SK-N-SH treated with all-trans-retinoic acid at 6 μM for 48 hours (cell line): ENCODE results near the gene LGALS7.
"Not testable (repeated sequence)": the region's sequence is repeated elsewhere in the genome, so short reads cannot be mapped to it uniquely, and the experiment has no call there.

ENCODE experiments used
- ATAC-seq: fragments of 200-7000 bp; cut with Tn5 transposase; 3 replicates; pipeline ENCODE4 v1.9.1; 2020; ENCODE audit warnings: mild to moderate bottlenecking, moderate library complexity
- ARNTL ChIP-seq: fragments of 450-650 bp; formaldehyde crosslinking; IDR thresholded peaks from 2 replicates; pipeline ENCODE4 v1.5.0; 2020; ENCODE audit warnings: low read depth, mild to moderate bottlenecking, moderate library complexity, borderline replicate concordance
- BACH2 ChIP-seq: fragments of 250-450 bp; sonication (Bioruptor Pico); IDR thresholded peaks from 2 replicates; pipeline ENCODE4 v1.9.0; 2021; ENCODE audit warnings: mild to moderate bottlenecking, borderline replicate concordance
- CREB5 ChIP-seq: fragments of 250-450 bp; sonication (Bioruptor Pico); IDR thresholded peaks from 2 replicates; pipeline ENCODE4 v1.5.1; 2020; ENCODE audit warnings: low read depth, mild to moderate bottlenecking, moderate library complexity
- CSDC2 ChIP-seq: fragments of 250-450 bp; sonication (Bioruptor Pico); IDR thresholded peaks from 2 replicates; pipeline ENCODE4 v1.5.0; 2020; ENCODE audit warnings: mild to moderate bottlenecking, moderate library complexity
- CSRNP3 ChIP-seq: fragments of 250-450 bp; sonication (Bioruptor Pico); IDR thresholded peaks from 2 replicates; pipeline ENCODE4 v1.5.1; 2021; ENCODE audit warnings: mild to moderate bottlenecking, moderate library complexity
- ESRRG ChIP-seq: fragments of 250-450 bp; sonication (Bioruptor Pico); IDR thresholded peaks from 2 replicates; pipeline ENCODE4 v1.6.1; 2021; ENCODE audit warnings: mild to moderate bottlenecking
- GLIS3 ChIP-seq: fragments of 250-450 bp; sonication (Bioruptor Pico); IDR thresholded peaks from 2 replicates; pipeline ENCODE4 v1.5.0; 2020; ENCODE audit warnings: mild to moderate bottlenecking, moderate library complexity
- ISL1 ChIP-seq: fragments of 250-450 bp; sonication (Bioruptor Pico); IDR thresholded peaks from 2 replicates; pipeline ENCODE4 v2.1.2; 2022; ENCODE audit warnings: mild to moderate bottlenecking, moderate library complexity
- OSR1 ChIP-seq: fragments of 250-450 bp; sonication (Bioruptor Pico); IDR thresholded peaks from 2 replicates; pipeline ENCODE4 v1.8.0; 2022; ENCODE audit warnings: moderate library complexity, mild to moderate bottlenecking, inconsistent platforms
- PATZ1 ChIP-seq: fragments of 250-450 bp; sonication (Bioruptor Pico); IDR thresholded peaks from 2 replicates; pipeline ENCODE4 v1.8.0; 2020; ENCODE audit warnings: mild to moderate bottlenecking, moderate library complexity, borderline replicate concordance
- POU6F1 ChIP-seq: fragments of 250-450 bp; sonication (Bioruptor Pico); IDR thresholded peaks from 2 replicates; pipeline ENCODE4 v1.8.0; 2021; ENCODE audit warnings: low read depth, mild to moderate bottlenecking, moderate library complexity, borderline replicate concordance
- PPARA ChIP-seq: fragments of 250-450 bp; sonication (Bioruptor Pico); IDR thresholded peaks from 2 replicates; pipeline ENCODE4 v1.5.0; 2020; ENCODE audit warnings: mild to moderate bottlenecking, borderline replicate concordance
- RARB ChIP-seq: fragments of 250-450 bp; sonication (Bioruptor Pico); IDR thresholded peaks from 2 replicates; pipeline ENCODE4 v1.8.0; 2021; ENCODE audit warnings: mild to moderate bottlenecking, moderate library complexity
- SNAI2 ChIP-seq: fragments of 250-450 bp; sonication (Bioruptor Pico); IDR thresholded peaks from 2 replicates; pipeline ENCODE4 v1.5.0; 2020; ENCODE audit warnings: mild to moderate bottlenecking, moderate library complexity
- TCF4 ChIP-seq: fragments of 250-450 bp; sonication (Bioruptor Pico); IDR thresholded peaks from 2 replicates; pipeline ENCODE4 v1.8.0; 2021; ENCODE audit warnings: mild to moderate bottlenecking, moderate library complexity, borderline replicate concordance
- TOX ChIP-seq: fragments of 250-450 bp; sonication (Bioruptor Pico); IDR thresholded peaks from 2 replicates; pipeline ENCODE4 v1.8.0; 2021; ENCODE audit warnings: mild to moderate bottlenecking, moderate library complexity, borderline replicate concordance
- TSHZ2 ChIP-seq: fragments of 250-450 bp; sonication (Bioruptor Pico); IDR thresholded peaks from 2 replicates; pipeline ENCODE4 v1.5.0; 2020; ENCODE audit warnings: mild to moderate bottlenecking, moderate library complexity
- ZC3H10 ChIP-seq: fragments of 250-450 bp; sonication (Bioruptor Pico); IDR thresholded peaks from 2 replicates; pipeline ENCODE4 v1.5.1; 2021; ENCODE audit warnings: mild to moderate bottlenecking, moderate library complexity
- ZFP30 ChIP-seq: fragments of 450-650 bp; formaldehyde crosslinking; IDR thresholded peaks from 2 replicates; pipeline ENCODE4 v1.5.0; 2022; ENCODE audit warnings: mild to moderate bottlenecking, moderate library complexity
- ZNF565 ChIP-seq: fragments of 450-650 bp; formaldehyde crosslinking; conservative IDR thresholded peaks from 2 replicates; pipeline ENCODE4 v1.5.0; 2020; ENCODE audit warnings: low read depth, mild to moderate bottlenecking, moderate library complexity
- ZNF70 ChIP-seq: fragments of 450-650 bp; formaldehyde crosslinking; IDR thresholded peaks from 2 replicates; pipeline ENCODE4 v1.5.0; 2020; ENCODE audit warnings: mild to moderate bottlenecking, moderate library complexity
- ZNF8 ChIP-seq: fragments of 450-650 bp; formaldehyde crosslinking; IDR thresholded peaks from 2 replicates; pipeline ENCODE4 v1.5.0; 2020; ENCODE audit warnings: mild to moderate bottlenecking, moderate library complexity

Gene LGALS7

GRCh38 chr19:38816131-38816750 is 42.9 kb upstream of the LGALS7 start:
- no peak for TF ChIP-seq TOX (CRISPR knock-in tag)
- no peak for TF ChIP-seq ZNF70 (CRISPR knock-in tag)
- no peak for TF ChIP-seq ZFP30 (CRISPR knock-in tag)
- TF ChIP-seq, all 23 proteins: peak for 0
- no peak for ATAC-seq

- ATAC-seq = no peak; the same call in 2 of the 3 replicates
- TF ChIP-seq GLIS3 (CRISPR knock-in tag) = no peak
- TF ChIP-seq CREB5 = no peak
- TF ChIP-seq TSHZ2 = no peak
- TF ChIP-seq BACH2 (CRISPR knock-in tag) = no peak
- no peak for TF ChIP-seq ZNF70 (CRISPR knock-in tag)
- no peak for TF ChIP-seq ESRRG (CRISPR knock-in tag)
- no peak for TF ChIP-seq CSDC2 (CRISPR knock-in tag)
- TF ChIP-seq TOX (CRISPR knock-in tag) = no peak
- no peak for TF ChIP-seq PATZ1 (CRISPR knock-in tag)
- TF ChIP-seq ZC3H10 (CRISPR knock-in tag) = no peak
- TF ChIP-seq ZNF8 (CRISPR knock-in tag) = no peak
- no peak for TF ChIP-seq POU6F1 (CRISPR knock-in tag)
- TF ChIP-seq TCF4 (CRISPR knock-in tag) = no peak
Observed at GRCh38 chr19:38815059-38816001, 42.0 kb upstream of the LGALS7 start.

- ATAC-seq = not testable (repeated sequence)
Observed at GRCh38 chr19:38813932-38814331, 40.6 kb upstream of the LGALS7 start.

- ATAC-seq = no peak
- TF ChIP-seq POU6F1 (CRISPR knock-in tag) = no peak
- TF ChIP-seq RARB = no peak
- no peak for TF ChIP-seq TCF4 (CRISPR knock-in tag)
- TF ChIP-seq ZNF565 (CRISPR knock-in tag) = no peak
- no peak for TF ChIP-seq GLIS3 (CRISPR knock-in tag)
- no peak for TF ChIP-seq ARNTL (CRISPR knock-in tag)
- no peak for TF ChIP-seq SNAI2 (CRISPR knock-in tag)
- TF ChIP-seq PPARA (CRISPR knock-in tag) = no peak
- no peak for TF ChIP-seq PATZ1 (CRISPR knock-in tag)
- TF ChIP-seq ZNF8 (CRISPR knock-in tag) = no peak
- TF ChIP-seq OSR1 (CRISPR knock-in tag) = no peak
- TF ChIP-seq CSRNP3 (CRISPR knock-in tag) = no peak
- no peak for TF ChIP-seq ISL1 (CRISPR knock-in tag)
Observed at GRCh38 chr19:38813323-38813722, 40.0 kb upstream of the LGALS7 start.
